MM.1S (cell line): ENCODE results near the gene AQP5.

Experiments
- DNase-seq: peaks from one replicate; pipeline ENCODE4 v3.0.0-alpha.2; 2015
- H2AFZ ChIP-seq: fragments of 300-600 bp; sonication (generic); 2 replicates; pipeline ENCODE4 v1.6.0; 2016; ENCODE audit warnings: antibody characterized with exemption, low read length
- H3F3A ChIP-seq: fragments of 300-600 bp; sonication (generic); 2 replicates; pipeline ENCODE4 v1.6.1; 2016; ENCODE audit warnings: mild to moderate bottlenecking, antibody characterized with exemption, low read length, moderate library complexity, mixed read lengths; ENCODE audit not compliant: insufficient read depth
- H3K27ac ChIP-seq: fragments of 300-600 bp; sonication (generic); 2 replicates; pipeline ENCODE4 v1.5.1; 2016; ENCODE audit warnings: mild to moderate bottlenecking, low read length
- H3K27me3 ChIP-seq: fragments of 300-600 bp; sonication (generic); replicated peaks from 2 replicates; pipeline ENCODE4 v1.6.0; 2016; ENCODE audit warnings: low read length; ENCODE audit not compliant: insufficient read depth
- H3K36me3 ChIP-seq: fragments of 300-600 bp; sonication (generic); replicated peaks from 2 replicates; pipeline ENCODE4 v1.6.1; 2016; ENCODE audit warnings: mild to moderate bottlenecking, low read length, mixed read lengths; ENCODE audit not compliant: insufficient read depth
- H3K4me1 ChIP-seq: fragments of 300-600 bp; sonication (generic); 2 replicates; pipeline ENCODE4 v1.6.1; 2016; ENCODE audit warnings: low read length, mixed read lengths
- H3K4me2 ChIP-seq: fragments of 300-600 bp; sonication (generic); 2 replicates; pipeline ENCODE4 v1.6.0; 2016; ENCODE audit warnings: low read depth, low read length
- H3K4me3 ChIP-seq: fragments of 300-600 bp; sonication (generic); 2 replicates; pipeline ENCODE4 v1.5.1; 2016; ENCODE audit warnings: low read length, mixed read lengths
- H3K79me2 ChIP-seq: fragments of 300-600 bp; sonication (generic); 2 replicates; pipeline ENCODE4 v1.6.1; 2016; ENCODE audit warnings: mixed run types, low read length, mixed read lengths
- H3K9ac ChIP-seq: fragments of 300-600 bp; sonication (generic); 2 replicates; pipeline ENCODE4 v1.6.1; 2016; ENCODE audit warnings: low read length, mixed read lengths
- H3K9me2 ChIP-seq: fragments of 300-600 bp; sonication (generic); replicated peaks from 2 replicates; pipeline ENCODE4 v1.6.1; 2016; ENCODE audit warnings: mild to moderate bottlenecking, low read length, mixed read lengths; ENCODE audit not compliant: insufficient read depth
- H3K9me3 ChIP-seq: fragments of 300-600 bp; sonication (generic); replicated peaks from 2 replicates; pipeline ENCODE4 v1.6.1; 2016; ENCODE audit warnings: mild to moderate bottlenecking, low read length, mixed read lengths; ENCODE audit not compliant: insufficient read depth
- H4K20me1 ChIP-seq: fragments of 300-600 bp; sonication (generic); 2 replicates; pipeline ENCODE4 v1.6.1; 2016; ENCODE audit warnings: mild to moderate bottlenecking, low read length, moderate library complexity, mixed read lengths; ENCODE audit not compliant: insufficient read depth
- CTCF ChIP-seq: fragments of 300-600 bp; sonication (generic); IDR thresholded peaks from 2 replicates; pipeline ENCODE4 v1.5.1; 2016; ENCODE audit warnings: antibody characterized with exemption, low read length, mixed read lengths
- EZH2 ChIP-seq: fragments of 300-600 bp; sonication (generic); optimal IDR thresholded peaks from 2 replicates; pipeline ENCODE3; 2017; ENCODE audit warnings: low read depth, mild to moderate bottlenecking, antibody characterized with exemption, low read length, mixed read lengths
- EZH2phosphoT487 ChIP-seq: fragments of 300-600 bp; sonication (generic); IDR thresholded peaks from 2 replicates; pipeline ENCODE4 v1.6.1; 2018; ENCODE audit warnings: antibody characterized with exemption, low read length

The AQP5 gene

GRCh38 chr12:49982246-49983087, 20.8 kb downstream of the AQP5 start:
- no peaks in the 10 kb centered on the region for H3K9me2 ChIP-seq
- no peak overlapping the region for H3K4me2 ChIP-seq
- H3F3A ChIP-seq: no peaks in the 10 kb centered on the region
- H3K4me1 ChIP-seq: no peaks in the 10 kb centered on the region
- no peaks in the 10 kb centered on the region for H4K20me1 ChIP-seq
- no peak overlapping the region for H3K4me3 ChIP-seq
- no peak overlapping the region for H3K27ac ChIP-seq
- H3K27me3 ChIP-seq: no peaks in the 10 kb centered on the region
- H3K36me3 ChIP-seq: no peaks in the 10 kb centered on the region
- no peak for DNase-seq
- H3K9me3 ChIP-seq: no peaks in the 10 kb centered on the region
- no peak overlapping the region for H3K9ac ChIP-seq
- H2AFZ ChIP-seq: no peak overlapping the region
- no peaks in the 10 kb centered on the region for H3K79me2 ChIP-seq
- no peak for TF ChIP-seq CTCF

DNA sequence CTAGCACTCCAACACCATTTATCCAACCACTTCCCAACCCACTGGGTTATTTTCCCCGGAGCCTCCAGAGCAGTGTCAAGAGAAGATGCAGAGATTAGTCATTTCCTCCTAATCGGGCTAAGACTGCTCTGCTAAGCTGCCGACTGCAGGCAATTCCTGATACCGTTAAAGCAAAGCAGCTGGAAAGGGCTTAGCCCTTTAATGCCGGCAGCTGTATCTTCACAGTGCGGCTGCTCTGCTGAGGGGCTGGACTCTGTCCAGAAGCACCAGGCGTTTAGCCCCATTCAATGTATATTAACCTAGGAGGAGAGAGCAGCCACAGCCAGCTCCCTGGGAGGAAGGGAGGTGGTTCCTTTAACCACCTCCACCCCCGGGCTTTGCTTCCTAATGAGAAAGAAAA, 22.2 kb downstream of the AQP5 start:
- Histone ChIP-seq H3K9ac (no peak overlapping the region), H3K4me2 (no peak overlapping the region)
- DNase-seq: no peak

GRCh38 chr12:49984476-49985359, 23.0 kb downstream of the AQP5 start:
- H3K27ac ChIP-seq: no peak overlapping the region
- TF ChIP-seq CTCF (no peak), EZH2 (no peak), EZH2phosphoT487 (no peak)
- no peaks in the 10 kb centered on the region for H3F3A ChIP-seq
- no peak overlapping the region for H2AFZ ChIP-seq
- H3K4me2 ChIP-seq: no peak overlapping the region
- no peaks in the 10 kb centered on the region for H3K9me3 ChIP-seq
- no peaks in the 10 kb centered on the region for H4K20me1 ChIP-seq
- no peaks in the 10 kb centered on the region for H3K27me3 ChIP-seq
- no peak for DNase-seq
- no peaks in the 10 kb centered on the region for H3K79me2 ChIP-seq
- no peak overlapping the region for H3K4me3 ChIP-seq
- no peaks in the 10 kb centered on the region for H3K9me2 ChIP-seq
- no peak overlapping the region for H3K9ac ChIP-seq
- H3K36me3 ChIP-seq: no peaks in the 10 kb centered on the region; the same call in 1 of the 2 replicates
- no peaks in the 10 kb centered on the region for H3K4me1 ChIP-seq

More for the DNA sequence above, 22.2 kb downstream of the AQP5 start:
- no peak overlapping the region for H3K4me3 ChIP-seq
- H3K9me2 ChIP-seq: no peaks in the 10 kb centered on the region
- no peaks in the 10 kb centered on the region for H3K4me1 ChIP-seq
- H3K9me3 ChIP-seq: no peaks in the 10 kb centered on the region
- H2AFZ ChIP-seq: no peak overlapping the region
- no peaks in the 10 kb centered on the region for H3K27me3 ChIP-seq
- TF ChIP-seq EZH2phosphoT487: no peak
- no peak for TF ChIP-seq CTCF
- no peak for TF ChIP-seq EZH2
- no peaks in the 10 kb centered on the region for H3F3A ChIP-seq
- no peak overlapping the region for H3K27ac ChIP-seq
- H4K20me1 ChIP-seq: no peaks in the 10 kb centered on the region
- H3K36me3 ChIP-seq: no peaks in the 10 kb centered on the region; the same call in 1 of the 2 replicates
- no peaks in the 10 kb centered on the region for H3K79me2 ChIP-seq
